GM18519 (cell line): ENCODE data around the gene MLIP.
A peak's percentile ranks its signal among the peaks of the same experiment; 100 is the strongest.

Experiments
- ATAC-seq: cut with Tn5 transposase; IDR thresholded peaks from one replicate; pipeline ENCODE4 v1.9.1; 2021; ENCODE audit warnings: mild to moderate bottlenecking, moderate library complexity; ENCODE audit not compliant: unreplicated experiment, low FRiP score

MLIP gene

GRCh38 chr6:54264581-54265272 is 153.5 kb downstream of the MLIP start:
- ATAC-seq, result no peak

- ATAC-seq, result no peak
Observed at GRCh38 chr6:54266400-54266923, 155.2 kb downstream of the MLIP start.

- ATAC-seq, result peak; percentile 46
Observed at GRCh38 chr6:54267798-54268197, 156.6 kb downstream of the MLIP start.

- no peak for ATAC-seq
Observed at GRCh38 chr6:54273214-54273820, 162.1 kb downstream of the MLIP start.

GRCh38 chr6:54274383-54274782 is 163.1 kb downstream of the MLIP start:
- no peak for ATAC-seq

GRCh38 chr6:54282186-54282585 is 170.9 kb downstream of the MLIP start:
- no peak for ATAC-seq

GRCh38 chr6:54284161-54284860 is 173.1 kb downstream of the MLIP start:
- no peak for ATAC-seq

GRCh38 chr6:54285595-54285994 is 174.4 kb downstream of the MLIP start:
- no peak for ATAC-seq

GRCh38 chr6:54286141-54286540 is 174.9 kb downstream of the MLIP start:
- no peak for ATAC-seq

- ATAC-seq, result no peak
Observed at GRCh38 chr6:54288474-54288873, 177.2 kb downstream of the MLIP start.

GRCh38 chr6:54289426-54289825 is 178.2 kb downstream of the MLIP start:
- no peak for ATAC-seq

GRCh38 chr6:54291146-54291545 is 179.9 kb downstream of the MLIP start:
- peak; percentile 55 for ATAC-seq

GRCh38 chr6:54291738-54292137 is 180.5 kb downstream of the MLIP start:
- peak; percentile 90 for ATAC-seq

- ATAC-seq, result no peak
Observed at GRCh38 chr6:54294965-54295532, 183.8 kb downstream of the MLIP start.

GRCh38 chr6:54299542-54300269 is 188.5 kb downstream of the MLIP start:
- ATAC-seq, result no peak

GRCh38 chr6:54301770-54302169 is 190.5 kb downstream of the MLIP start:
- ATAC-seq, result no peak

GRCh38 chr6:54307439-54307910 is 196.2 kb downstream of the MLIP start:
- ATAC-seq, result no peak

GRCh38 chr6:54308289-54308985 is 197.2 kb downstream of the MLIP start, which contains the start of gene TINAG:
TINAG (plus strand) TSS chr6:54308441; CDS start chr6:54308551, 110 bp downstream.
- no peak for ATAC-seq

GRCh38 chr6:54308986-54309315 is 197.7 kb downstream of the MLIP start:
- no peak for ATAC-seq
